Activated T-helper 1 cell treated with anti-CD3 and anti-CD28 coated beads, Interleukin-12 subunit alpha, Interleukin-12 subunit beta, Interleukin-2, Interleukin-4 antibody, amounts not matched to agents 30 ng/mL and 10 ng/mL and 1 ng/mL, durations not matched to agents 14 hours and 24 hours and 36 hours (primary cell): Measurements from ENCODE around the gene ARID4B. TPM values are rescaled to one million over a fixed set of nuclear protein-coding genes. Genes with fewer than 3 reads are reported as not detected.
A peak's percentile ranks its signal among the peaks of the same experiment; 100 is the strongest.
"Not testable (repeated sequence)": the region's sequence is repeated elsewhere in the genome, so short reads cannot be mapped to it uniquely, and the experiment has no call there.

ENCODE experiments used
- DNase-seq: peaks from one replicate; pipeline ENCODE4 v3.0.0; 2021; ENCODE audit warnings: low spot score
- H3K27ac Mint-ChIP-seq: one replicate; pipeline ENCODE4 v1.8.0; 2021; ENCODE audit warnings: mild to moderate bottlenecking, mixed read lengths
- H3K27me3 Mint-ChIP-seq: one replicate; pipeline ENCODE4 v1.8.0; 2022; ENCODE audit warnings: mild to moderate bottlenecking, moderate library complexity, mixed read lengths; ENCODE audit not compliant: insufficient read depth
- H3K36me3 Mint-ChIP-seq: one replicate; pipeline ENCODE4 v1.8.0; 2021; ENCODE audit warnings: low read depth, mixed read lengths
- H3K4me1 Mint-ChIP-seq: one replicate; pipeline ENCODE4 v1.8.0; 2021; ENCODE audit warnings: low read depth, mixed read lengths
- H3K4me3 Mint-ChIP-seq: one replicate; pipeline ENCODE4 v1.8.0; 2021; ENCODE audit warnings: mild to moderate bottlenecking, moderate library complexity, mixed read lengths
- H3K9me3 Mint-ChIP-seq: one replicate; pipeline ENCODE4 v1.8.0; 2021; ENCODE audit warnings: mixed read lengths
- intact Hi-C: fragments of 100-400 bp; cut with micrococcal nuclease; formaldehyde crosslinking; loops from one replicate; pipeline ENCODE4 v1.15.1; 2024
- total RNA-seq: library from RNA; stranded (reverse); gene quantifications from 2 replicates; pipeline ENCODE4 v1.2.3, GENCODE V29; 2022

Gene ARID4B
- 58.7 and 66.6 TPM in 2 replicates for total RNA-seq

DNA sequence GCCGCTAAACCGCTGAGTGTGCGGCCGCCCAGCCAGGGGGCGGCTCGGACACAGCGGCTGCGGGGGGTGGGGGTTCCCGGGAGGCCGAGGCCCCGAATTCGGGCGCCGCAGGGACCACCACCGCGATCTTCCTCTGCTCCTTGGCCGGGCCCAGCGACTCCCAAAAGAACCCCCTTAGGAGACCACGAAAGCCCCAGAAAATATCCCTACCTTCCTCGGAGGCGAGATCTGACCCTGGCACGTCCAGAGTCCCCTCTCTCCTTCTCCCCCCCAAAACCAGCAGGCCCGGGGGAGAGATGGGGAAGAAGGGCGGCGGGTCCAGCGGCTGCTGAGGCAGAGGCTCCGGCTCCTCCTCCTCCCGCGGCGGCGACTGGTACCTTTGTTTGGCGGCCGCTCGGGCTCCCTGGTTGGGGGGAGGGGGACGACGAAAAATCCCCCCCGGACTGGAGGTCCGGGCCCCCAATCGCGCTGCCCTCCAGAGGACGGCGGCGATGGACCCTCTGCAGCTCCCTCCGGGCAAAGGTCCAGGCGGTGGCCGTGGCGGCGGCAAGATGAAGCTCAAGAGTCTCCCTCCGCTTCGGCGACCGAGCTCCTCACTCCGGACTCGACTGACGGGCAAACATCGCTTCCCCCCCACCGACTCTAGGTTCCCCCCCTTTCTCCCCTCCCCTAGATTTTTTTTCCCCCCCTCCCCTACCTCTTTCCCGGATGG, at the start of gene ARID4B:
Gene ARID4B (minus strand): TSS at position 621 of the 712 bp plus-strand sequence. CDS start 1,260 bp downstream, outside the sequence.
- Mint-ChIP-seq H3K9me3 (no peaks in the 10 kb centered on the region), H3K4me3 (peak within 1 kb of the TSS; percentile 98), H3K27me3 (no peaks in the 10 kb centered on the region), H3K27ac (peak within 1 kb of the TSS; percentile 96), H3K4me1 (peaks cover 29% of the 10 kb centered on the region), H3K36me3 (peaks cover 27% of the 10 kb centered on the region)
- DNase-seq = no peak
- intact Hi-C loops = loop anchor here (1.0 to 5.0 kb wide), 17 partner anchors 31 to 954 kb away; partner anchors contain the start of genes B3GALNT2, COA6, RBM34 and TARBP1

DNA sequence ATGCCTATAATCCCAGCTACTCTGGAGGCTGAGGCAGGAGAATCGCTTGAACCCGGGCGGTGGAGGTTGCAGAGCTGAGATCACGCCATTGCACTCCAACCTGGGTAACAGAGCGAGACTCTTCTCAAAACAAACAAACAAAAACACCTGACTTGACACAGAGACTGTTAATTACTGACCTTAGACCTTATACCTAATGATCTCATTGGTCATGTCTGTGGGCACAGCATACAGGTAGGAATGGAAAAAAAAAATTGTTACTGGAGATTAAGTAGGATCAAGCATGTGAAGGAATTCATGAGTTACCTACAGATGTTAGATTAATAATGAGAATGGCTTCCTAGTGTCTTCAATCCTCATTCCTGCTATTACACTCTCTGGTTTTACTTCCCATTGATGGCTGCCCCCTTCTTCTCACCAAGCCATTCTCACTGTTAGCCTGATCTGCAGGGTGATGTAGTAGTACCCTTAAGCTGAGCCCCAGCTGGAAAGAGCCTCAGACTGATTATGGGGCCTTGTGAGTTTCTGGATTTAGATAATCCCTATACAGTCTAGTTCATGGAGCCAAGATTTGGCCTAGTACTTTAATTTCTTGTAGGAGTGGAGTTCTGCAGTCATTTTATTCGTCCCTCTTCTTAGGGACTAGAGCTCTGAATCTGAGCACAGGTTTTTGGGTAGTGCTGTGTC, 48.1 kb upstream of the ARID4B start:
- intact Hi-C loops = no loop called here
- H3K36me3 Mint-ChIP-seq = peaks cover 13% of the 10 kb centered on the region
- H3K4me1 Mint-ChIP-seq = no peaks in the 10 kb centered on the region
- H3K27ac Mint-ChIP-seq = no peak overlapping the region
- no peak for DNase-seq
- no peaks in the 10 kb centered on the region for H3K27me3 Mint-ChIP-seq
- no peaks in the 10 kb centered on the region for H3K9me3 Mint-ChIP-seq
- no peak overlapping the region for H3K4me3 Mint-ChIP-seq

DNA sequence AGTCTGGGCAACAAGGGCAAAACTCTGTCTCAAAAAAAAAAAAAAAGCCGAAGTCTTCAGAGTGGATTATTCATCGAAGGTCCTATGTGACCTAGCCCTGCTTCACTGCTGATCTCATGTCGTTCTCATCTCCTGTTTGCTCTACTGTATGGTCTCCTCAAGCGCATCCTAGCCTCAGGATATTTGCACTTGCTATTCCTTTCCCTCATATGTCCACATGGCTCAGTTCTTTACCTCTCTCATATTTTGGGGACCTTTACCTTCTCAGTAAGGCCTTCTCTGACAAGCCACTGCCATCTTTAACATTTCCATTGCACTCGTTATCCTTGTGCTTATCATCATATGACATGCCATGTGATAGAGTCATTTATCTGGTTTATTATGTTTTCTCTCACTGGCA, 41.8 kb upstream of the ARID4B start:
- intact Hi-C loops = loop anchor here (5.0 kb wide), 2 partner anchors 132 to 268 kb away; partner anchors contain the start of gene B3GALNT2
- no peak for DNase-seq
- peak overlapping the region; percentile 53 for H3K4me3 Mint-ChIP-seq

DNA sequence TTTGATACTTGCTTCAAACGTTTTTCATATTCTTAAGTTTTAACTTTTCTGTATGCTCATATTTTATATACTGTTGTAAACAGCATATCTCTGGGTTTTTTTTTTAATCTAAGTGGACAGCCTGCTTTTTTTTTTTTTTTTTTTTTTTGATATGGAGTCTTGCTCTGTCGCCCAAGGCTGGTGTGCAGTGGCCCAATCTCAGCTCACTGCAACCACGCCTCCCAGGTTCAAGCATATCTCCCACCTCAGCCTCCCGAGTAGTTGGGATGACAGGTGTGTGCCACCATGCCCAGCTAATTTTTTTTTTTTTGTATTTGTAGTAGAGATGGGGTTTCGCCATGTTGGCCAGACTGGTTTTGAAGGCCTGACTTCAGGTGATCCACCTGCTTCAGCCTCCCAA, 40.4 kb upstream of the ARID4B start:
- intact Hi-C loops = loop anchor here (5.0 kb wide), 2 partner anchors 134 to 266 kb away; partner anchors contain the start of gene B3GALNT2
- peak overlapping the region; percentile 49 for H3K27ac Mint-ChIP-seq

More for the DNA sequence above, 41.8 kb upstream of the ARID4B start:
- Mint-ChIP-seq H3K27ac (peak overlapping the region; percentile 11), H3K4me1 (peaks cover 34% of the 10 kb centered on the region), H3K9me3 (no peaks in the 10 kb centered on the region), H3K36me3 (peaks cover 8% of the 10 kb centered on the region), H3K27me3 (no peaks in the 10 kb centered on the region)

GRCh38 chr1:235367000-235367908, 39.3 kb upstream of the ARID4B start, which contains the start of gene TBCE:
TSS of gene TBCE (plus strand) at chr1:235367427. CDS start at chr1:235380050, 12,623 bp downstream.
- Mint-ChIP-seq H3K27me3 (no peaks in the 10 kb centered on the region), H3K9me3 (no peaks in the 10 kb centered on the region), H3K36me3 (peaks cover 5% of the 10 kb centered on the region), H3K27ac (peak within 1 kb of the TSS; percentile 93), H3K4me3 (peak within 1 kb of the TSS; percentile 95), H3K4me1 (peaks cover 34% of the 10 kb centered on the region)
- intact Hi-C loops = loop anchor here (1.0 to 5.0 kb wide), 6 partner anchors 39 to 500 kb away; partner anchors contain the start of genes ARID4B, B3GALNT2, GGPS1 and LYST
- DNase-seq = peak; percentile 87

More for the DNA sequence above, 40.4 kb upstream of the ARID4B start:
- no peaks in the 10 kb centered on the region for H3K27me3 Mint-ChIP-seq
- peak overlapping the region; percentile 95 for H3K4me3 Mint-ChIP-seq
- DNase-seq = no peak
- H3K9me3 Mint-ChIP-seq = no peaks in the 10 kb centered on the region
- peaks cover 8% of the 10 kb centered on the region for H3K36me3 Mint-ChIP-seq
- H3K4me1 Mint-ChIP-seq = peaks cover 34% of the 10 kb centered on the region

DNA sequence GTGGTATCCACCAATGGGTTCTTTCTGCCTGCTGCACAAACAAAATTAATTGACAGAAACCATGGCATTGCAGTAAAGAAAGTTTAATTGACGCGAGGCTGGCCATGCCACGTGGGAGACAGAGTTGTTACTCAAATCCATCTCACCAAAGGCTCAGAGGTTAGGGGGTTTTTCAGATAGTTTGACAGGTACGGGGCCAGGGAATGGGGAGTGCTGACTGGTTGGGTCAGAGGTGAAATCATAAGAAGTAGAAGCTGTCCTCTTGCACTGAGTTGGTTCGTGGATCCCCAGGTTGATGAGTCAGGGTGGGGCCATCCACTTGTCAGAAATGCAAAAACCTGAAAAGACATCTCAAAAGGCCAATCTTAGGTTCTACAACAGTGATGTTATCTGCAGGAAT, 38.3 kb upstream of the ARID4B start:
- peak overlapping the region; percentile 95 for H3K4me3 Mint-ChIP-seq
- H3K9me3 Mint-ChIP-seq = no peaks in the 10 kb centered on the region
- intact Hi-C loops = loop anchor here (2.0 to 5.0 kb wide), 3 partner anchors 136 to 501 kb away; partner anchors contain the start of genes B3GALNT2 and LYST
- H3K27me3 Mint-ChIP-seq = no peaks in the 10 kb centered on the region
- H3K36me3 Mint-ChIP-seq = peaks cover 5% of the 10 kb centered on the region
- no peak for DNase-seq
- H3K4me1 Mint-ChIP-seq = peaks cover 34% of the 10 kb centered on the region
- H3K27ac Mint-ChIP-seq = peak overlapping the region; percentile 75

- H3K9me3 Mint-ChIP-seq, H3K36me3 Mint-ChIP-seq, H3K4me3 Mint-ChIP-seq, H3K27me3 Mint-ChIP-seq, H3K27ac Mint-ChIP-seq, intact Hi-C loops, DNase-seq: not testable (repeated sequence)
- peaks cover 28% of the 10 kb centered on the region for H3K4me1 Mint-ChIP-seq
These were observed 36.2 kb upstream of the ARID4B start for GRCh38 chr1:235364189-235364588.

GRCh38 chr1:235358899-235359298, 30.9 kb upstream of the ARID4B start:
- Mint-ChIP-seq H3K36me3 (no peaks in the 10 kb centered on the region), H3K27ac (no peak overlapping the region), H3K9me3 (no peaks in the 10 kb centered on the region), H3K4me3 (no peak overlapping the region), H3K4me1 (no peaks in the 10 kb centered on the region), H3K27me3 (peaks cover 2% of the 10 kb centered on the region)
- intact Hi-C loops = no loop called here
- DNase-seq = no peak

GRCh38 chr1:235357485-235358373, 29.8 kb upstream of the ARID4B start:
- intact Hi-C loops = loop anchor here (1.0 kb wide), 1 partner anchor 30 kb away; no protein-coding TSS in a partner anchor
- H3K9me3 Mint-ChIP-seq = no peaks in the 10 kb centered on the region

GRCh38 chr1:235351898-235352297, 23.9 kb upstream of the ARID4B start:
- H3K27me3 Mint-ChIP-seq = peaks cover 2% of the 10 kb centered on the region
- H3K27ac Mint-ChIP-seq = no peak overlapping the region

More at GRCh38 chr1:235357485-235358373, 29.8 kb upstream of the ARID4B start:
- no peak overlapping the region for H3K4me3 Mint-ChIP-seq
- H3K36me3 Mint-ChIP-seq = no peaks in the 10 kb centered on the region
- H3K4me1 Mint-ChIP-seq = no peaks in the 10 kb centered on the region
- DNase-seq = no peak
- H3K27me3 Mint-ChIP-seq = peaks cover 2% of the 10 kb centered on the region
- no peak overlapping the region for H3K27ac Mint-ChIP-seq

GRCh38 chr1:235351441-235351840, 23.5 kb upstream of the ARID4B start:
- H3K27me3 Mint-ChIP-seq = peaks cover 2% of the 10 kb centered on the region
- intact Hi-C loops = no loop called here
- no peak overlapping the region for H3K27ac Mint-ChIP-seq
- peaks cover 4% of the 10 kb centered on the region for H3K36me3 Mint-ChIP-seq
- DNase-seq = no peak
- H3K9me3 Mint-ChIP-seq = no peaks in the 10 kb centered on the region
- no peaks in the 10 kb centered on the region for H3K4me1 Mint-ChIP-seq
- no peak overlapping the region for H3K4me3 Mint-ChIP-seq

More at GRCh38 chr1:235351898-235352297, 23.9 kb upstream of the ARID4B start:
- intact Hi-C loops = no loop called here
- DNase-seq = no peak
- Mint-ChIP-seq H3K4me1 (no peaks in the 10 kb centered on the region), H3K36me3 (peaks cover 2% of the 10 kb centered on the region), H3K9me3 (no peaks in the 10 kb centered on the region), H3K4me3 (no peak overlapping the region)
